Sigmoid colon (tissue), 4 donors: Measurements from ENCODE around the gene PHKA1.

Experiments used
- EP300 ChIP-seq, 4 donors: sonication (generic); formaldehyde crosslinking; IDR thresholded peaks; one replicate each; pipeline ENCODE4 v1.6.1; 2017; ENCODE audit warnings: antibody characterized with exemption in 4 of 4
- POLR2A ChIP-seq, 2 donors: fragments of 450-650 bp; IDR thresholded peaks; one replicate each; pipeline ENCODE4 v1.6.1; 2016; ENCODE audit warnings: antibody characterized with exemption in 2 of 2, mild to moderate bottlenecking in 2 of 2, moderate library complexity in 2 of 2
- POLR2AphosphoS5 ChIP-seq, 4 donors: sonication (generic); formaldehyde crosslinking; IDR thresholded peaks; one replicate each; pipeline ENCODE4 v1.6.1; 2017; ENCODE audit warnings: antibody characterized with exemption in 4 of 4

DNA sequence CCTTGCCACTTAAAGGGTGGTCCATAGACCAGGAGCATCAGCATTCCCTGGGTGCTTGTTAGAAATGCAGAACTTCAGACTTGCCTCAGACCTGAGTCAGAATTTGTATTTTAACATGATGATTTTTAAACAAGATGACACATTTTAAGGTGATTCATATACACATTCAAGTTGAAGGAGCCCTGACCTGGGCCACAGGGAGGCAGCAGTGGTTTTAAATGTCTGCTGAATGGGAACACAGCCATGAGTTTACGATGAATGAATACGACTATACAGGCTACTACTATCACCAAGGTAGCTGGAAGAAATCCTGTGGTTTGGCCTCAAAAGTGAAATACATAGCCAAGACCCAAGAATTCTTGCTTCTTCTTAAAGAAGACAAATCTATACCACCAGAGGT lies 144.3 kb downstream of the PHKA1 start:
- TF ChIP-seq POLR2A (IDR thresholded peaks at IDR 0.05): no peak
- TF ChIP-seq POLR2AphosphoS5 (IDR thresholded peaks at IDR 0.05): no peak
- no peak for TF ChIP-seq EP300 (IDR thresholded peaks at IDR 0.05)
